ENCODE results near the gene MAML3.

The MAML3 gene

DNA sequence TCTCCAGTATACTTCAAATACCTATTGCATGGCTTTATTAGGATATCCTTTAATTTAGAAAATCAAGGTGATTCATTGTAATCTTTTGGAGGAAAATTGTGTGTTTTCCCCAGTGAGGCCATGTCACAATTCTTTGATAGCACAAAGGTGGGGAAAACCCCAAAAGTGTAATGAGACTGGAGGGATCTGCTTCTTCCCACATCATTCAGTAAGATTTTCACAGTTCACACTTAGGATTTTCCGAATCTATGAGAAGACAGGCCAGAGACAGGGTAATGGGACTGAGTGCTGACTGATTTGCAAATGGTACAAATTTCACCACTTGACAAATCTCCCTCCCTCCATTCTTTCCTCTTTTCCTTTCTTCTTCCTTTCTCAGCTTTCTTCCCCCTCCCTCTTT is 307.2 kb downstream of the MAML3 start:
- no peak for DNase-seq (ENCODE audit: low spot score)
- in situ Hi-C loops (cut with MboI; ENCODE audit: low sequenced_read_pairs, unreplicated experiment) = no loop called here
- TF ChIP-seq CTCF (IDR thresholded peaks at IDR 0.05; ENCODE audit: borderline replicate concordance, control extremely low read depth, extremely low read depth, insufficient read depth, missing control alignments) = no peak

DNA sequence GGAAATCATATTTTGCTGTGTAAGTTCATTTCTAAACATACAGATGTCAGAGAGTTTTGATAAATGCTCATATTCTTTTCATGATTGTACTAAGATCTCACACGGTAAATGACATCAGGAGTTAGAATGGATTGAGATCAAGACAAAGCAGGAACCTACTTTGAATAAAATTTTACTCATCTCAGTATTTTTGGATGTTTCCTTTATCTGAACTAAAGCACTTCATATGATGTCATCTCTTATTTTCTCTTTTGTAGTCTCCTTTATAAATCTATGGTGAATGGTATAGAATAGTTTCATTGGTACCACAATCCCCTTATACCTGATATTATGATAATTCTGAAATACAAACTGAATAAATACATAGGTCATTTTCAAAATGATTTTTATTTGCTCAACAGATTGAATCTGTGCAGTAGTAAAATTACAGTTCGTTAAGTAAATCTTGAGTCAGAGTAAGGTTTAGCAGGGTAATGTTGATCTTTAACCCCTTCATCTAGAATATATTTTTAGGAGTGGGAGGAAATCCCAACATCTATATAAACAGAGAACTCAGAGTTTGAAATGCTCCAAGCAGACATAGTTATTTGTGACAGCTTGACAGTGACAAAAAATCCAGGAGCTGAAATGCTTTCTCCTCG is 308.4 kb downstream of the MAML3 start:
- in situ Hi-C loops (cut with MboI; ENCODE audit: low sequenced_read_pairs, unreplicated experiment) = no loop called here
- TF ChIP-seq CTCF (IDR thresholded peaks at IDR 0.05; ENCODE audit: borderline replicate concordance, control extremely low read depth, extremely low read depth, insufficient read depth, missing control alignments) = no peak

GRCh38 chr4:139844459-139845036 is 309.4 kb downstream of the MAML3 start:
- no peak for DNase-seq (ENCODE audit: low spot score)
- no peak for TF ChIP-seq CTCF (IDR thresholded peaks at IDR 0.05; ENCODE audit: borderline replicate concordance, control extremely low read depth, extremely low read depth, insufficient read depth, missing control alignments)

More for the DNA sequence above, 308.4 kb downstream of the MAML3 start:
- no peak for DNase-seq (ENCODE audit: low spot score)

DNA sequence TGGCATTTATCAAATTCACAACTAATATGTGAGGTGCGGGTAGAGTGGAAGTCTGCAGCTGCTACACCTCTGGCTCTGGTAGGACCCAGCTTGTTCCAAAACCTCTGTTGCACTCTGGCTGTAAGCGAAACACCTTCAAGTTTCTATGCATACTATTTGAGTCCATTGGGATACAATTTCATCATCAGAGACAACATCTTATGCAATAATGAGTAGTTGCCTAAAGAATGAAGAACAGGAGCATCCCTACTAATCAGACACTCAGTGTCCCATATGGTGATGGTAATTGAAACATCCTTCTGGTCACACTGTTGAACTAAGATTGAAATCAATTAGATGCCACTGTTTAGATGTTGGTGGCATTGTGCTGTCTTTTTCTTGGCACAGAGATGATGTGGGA is 309.9 kb downstream of the MAML3 start:
- TF ChIP-seq CTCF (IDR thresholded peaks at IDR 0.05; ENCODE audit: borderline replicate concordance, control extremely low read depth, extremely low read depth, insufficient read depth, missing control alignments) = no peak
- in situ Hi-C loops (cut with MboI; ENCODE audit: low sequenced_read_pairs, unreplicated experiment) = no loop called here
- no peak for DNase-seq (ENCODE audit: low spot score)

More at GRCh38 chr4:139844459-139845036, 309.4 kb downstream of the MAML3 start:
- in situ Hi-C loops (cut with MboI; ENCODE audit: low sequenced_read_pairs, unreplicated experiment) = no loop called here

DNA sequence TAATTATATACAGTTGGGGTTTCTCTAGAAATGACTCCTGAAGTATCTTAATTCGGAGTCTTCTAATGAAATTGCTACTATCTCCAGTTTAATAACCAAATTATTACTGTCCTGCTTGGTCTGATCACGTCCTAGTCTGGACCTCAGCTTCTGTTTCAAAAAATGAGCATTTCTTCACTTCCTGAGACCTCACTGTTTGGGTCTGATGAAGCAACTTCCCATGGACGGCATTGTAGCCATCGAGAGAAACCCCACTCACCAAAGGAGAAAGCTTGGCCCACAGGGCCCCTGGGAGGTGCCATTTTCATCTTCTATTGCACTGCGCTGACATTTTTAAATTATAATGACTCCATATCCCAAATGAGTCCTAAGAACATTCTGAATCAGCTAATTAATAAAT is 310.3 kb downstream of the MAML3 start:
- in situ Hi-C loops (cut with MboI; ENCODE audit: low sequenced_read_pairs, unreplicated experiment) = no loop called here
- no peak for TF ChIP-seq CTCF (IDR thresholded peaks at IDR 0.05; ENCODE audit: borderline replicate concordance, control extremely low read depth, extremely low read depth, insufficient read depth, missing control alignments)
- no peak for DNase-seq (ENCODE audit: low spot score)

DNA sequence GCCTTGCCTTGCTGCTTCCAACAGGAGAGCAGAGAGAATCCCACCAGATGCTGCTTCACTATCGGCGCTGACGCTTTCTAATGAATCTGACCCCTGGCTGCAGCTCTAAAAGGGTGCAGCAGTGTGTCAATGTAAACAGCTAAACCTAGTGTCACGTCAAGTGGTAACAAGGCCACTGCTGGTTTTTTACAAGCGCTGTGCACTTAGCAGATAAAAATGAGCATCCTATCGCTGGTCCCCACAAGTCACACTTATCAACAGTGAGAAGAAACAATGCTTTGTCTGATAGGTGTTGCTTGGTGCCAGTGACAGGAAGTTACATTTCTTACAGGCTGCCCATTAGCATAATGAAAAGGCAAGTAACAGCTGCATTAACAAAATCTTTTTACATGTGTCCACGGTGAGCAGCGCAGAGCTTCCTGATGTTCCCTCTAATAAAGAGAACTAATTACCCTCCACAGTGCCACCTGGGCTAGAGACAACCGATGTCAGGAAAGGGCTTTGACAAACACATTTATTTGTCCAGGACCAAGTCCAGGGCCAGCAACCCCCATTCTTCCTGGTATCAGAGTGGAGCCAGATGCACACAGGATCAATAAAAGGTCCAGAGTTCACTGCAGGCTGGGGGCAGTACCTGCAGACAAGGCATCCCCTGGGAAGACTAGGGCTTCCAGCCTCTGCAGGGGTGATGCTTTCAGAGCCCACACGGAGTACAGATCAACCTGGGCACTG is 312.4 kb downstream of the MAML3 start:
- TF ChIP-seq CTCF (IDR thresholded peaks at IDR 0.05; ENCODE audit: borderline replicate concordance, control extremely low read depth, extremely low read depth, insufficient read depth, missing control alignments) = no peak
- in situ Hi-C loops (cut with MboI; ENCODE audit: low sequenced_read_pairs, unreplicated experiment) = no loop called here
- no peak for DNase-seq (ENCODE audit: low spot score)
